Measurements from ENCODE around the gene CEPT1.

- TF ChIP-seq TAF1 (IDR thresholded peaks at IDR 0.05; ENCODE audit: borderline replicate concordance, low read depth, low read length) = no peak
- no peak; the same call in 1 of the 2 replicates for TF ChIP-seq POLR2A (IDR thresholded peaks at IDR 0.05; ENCODE audit: low read depth, low read length)
- no peak for TF ChIP-seq POLR2AphosphoS5 (IDR thresholded peaks at IDR 0.05; ENCODE audit: low read depth, low read length)
Measured at GRCh38 chr1:111221276-111221632, 81.2 kb downstream of the CEPT1 start.

All from GM12892 (cell line).